Upper lobe of left lung (tissue), 4 donors: ENCODE data around the gene CARD9.

ENCODE experiments used
- CTCF ChIP-seq, 6 experiments: fragments of 450-650 bp in 4 of 6; fragments of 200-600 bp in 2 of 6; sonication (generic) in 2 of 6; IDR thresholded peaks; one replicate each; pipeline ENCODE4 v1.5.1; 2016 to 2019; ENCODE audit warnings: antibody characterized with exemption in 6 of 6
- EP300 ChIP-seq, 4 donors: sonication (generic); formaldehyde crosslinking; IDR thresholded peaks; one replicate each; pipeline ENCODE4 v1.5.1; 2017; ENCODE audit warnings: antibody characterized with exemption in 4 of 4, control low read depth in 2 of 4
- POLR2A ChIP-seq, 4 donors: fragments of 450-650 bp; IDR thresholded peaks; one replicate each; pipeline ENCODE4 v1.5.1; 2016 to 2017; ENCODE audit warnings: antibody characterized with exemption in 4 of 4, mild to moderate bottlenecking in 2 of 4
- POLR2AphosphoS5 ChIP-seq, 2 donors: sonication (generic); formaldehyde crosslinking; IDR thresholded peaks; one replicate each; pipeline ENCODE4 v1.5.1; 2017; ENCODE audit warnings: antibody characterized with exemption in 2 of 2

- TF ChIP-seq CTCF (IDR thresholded peaks at IDR 0.05) (no peak), EP300 (IDR thresholded peaks at IDR 0.05) (no peak), POLR2AphosphoS5 (IDR thresholded peaks at IDR 0.05) (no peak), POLR2A (IDR thresholded peaks at IDR 0.05) (no peak)
These were observed 20.1 kb upstream of the CARD9 start for GRCh38 chr9:136393531-136393930.
